ENCODE results near the gene MPO. TPM values are rescaled to one million over a fixed set of nuclear protein-coding genes. Genes with fewer than 3 reads are reported as not detected.

Gene MPO
- total RNA-seq, 1 donor from 2014 or later = 0.35 TPM

DNA sequence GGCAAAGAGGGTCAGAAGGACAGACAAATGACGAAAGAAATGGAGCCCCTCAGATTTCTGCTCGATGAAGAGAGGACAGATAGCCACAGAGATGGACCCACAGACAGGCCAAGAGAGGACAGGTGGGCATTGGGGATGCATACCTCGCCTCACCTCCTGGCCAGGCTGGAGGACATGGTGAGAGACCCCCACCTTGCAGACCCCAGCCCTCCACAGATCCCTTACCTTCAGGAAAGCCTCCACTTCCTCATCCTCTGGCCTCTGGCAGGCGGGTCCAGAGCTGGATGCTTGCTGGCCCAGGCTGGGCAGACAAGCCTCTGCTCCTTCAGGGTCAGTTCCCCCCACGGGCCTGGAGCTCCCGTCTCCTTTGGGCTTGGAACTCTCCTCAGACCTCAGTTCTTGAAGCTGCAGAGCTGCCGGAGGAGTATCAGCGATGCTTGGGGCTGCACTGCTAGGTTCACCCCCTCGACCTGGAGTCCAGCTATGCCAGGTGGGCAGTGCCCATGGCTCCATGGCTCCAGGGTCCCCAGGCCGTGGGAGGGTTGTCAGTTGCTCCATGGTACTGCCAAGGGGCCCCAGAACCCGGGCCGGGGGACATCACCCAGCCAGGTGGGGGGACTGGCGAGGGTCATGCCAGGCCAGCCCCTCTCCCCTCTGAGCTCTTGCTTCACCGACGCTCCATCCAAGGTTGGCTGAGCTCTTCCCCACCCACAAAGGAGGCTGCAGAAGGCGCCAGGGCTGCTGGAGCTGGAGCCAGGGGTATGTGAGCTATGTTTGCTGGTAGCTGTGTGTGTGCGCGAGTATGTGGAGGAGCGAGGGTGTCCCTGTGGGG, 46.8 kb upstream of the MPO start:
- H3K4me3 ChIP-seq = peak overlapping the region; percentile 14
- H3K4me1 ChIP-seq = no peaks in the 10 kb centered on the region
- TF ChIP-seq, protein P1, sequence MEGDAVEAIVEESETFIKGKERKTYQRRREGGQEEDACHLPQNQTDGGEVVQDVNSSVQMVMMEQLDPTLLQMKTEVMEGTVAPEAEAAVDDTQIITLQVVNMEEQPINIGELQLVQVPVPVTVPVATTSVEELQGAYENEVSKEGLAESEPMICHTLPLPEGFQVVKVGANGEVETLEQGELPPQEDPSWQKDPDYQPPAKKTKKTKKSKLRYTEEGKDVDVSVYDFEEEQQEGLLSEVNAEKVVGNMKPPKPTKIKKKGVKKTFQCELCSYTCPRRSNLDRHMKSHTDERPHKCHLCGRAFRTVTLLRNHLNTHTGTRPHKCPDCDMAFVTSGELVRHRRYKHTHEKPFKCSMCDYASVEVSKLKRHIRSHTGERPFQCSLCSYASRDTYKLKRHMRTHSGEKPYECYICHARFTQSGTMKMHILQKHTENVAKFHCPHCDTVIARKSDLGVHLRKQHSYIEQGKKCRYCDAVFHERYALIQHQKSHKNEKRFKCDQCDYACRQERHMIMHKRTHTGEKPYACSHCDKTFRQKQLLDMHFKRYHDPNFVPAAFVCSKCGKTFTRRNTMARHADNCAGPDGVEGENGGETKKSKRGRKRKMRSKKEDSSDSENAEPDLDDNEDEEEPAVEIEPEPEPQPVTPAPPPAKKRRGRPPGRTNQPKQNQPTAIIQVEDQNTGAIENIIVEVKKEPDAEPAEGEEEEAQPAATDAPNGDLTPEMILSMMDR (IDR thresholded peaks at IDR 0.05) = no peak
- no peaks in the 10 kb centered on the region for H3K27me3 ChIP-seq
- ATAC-seq (no peak), DNase-seq (peak; percentile 67)
- H3K9me3 ChIP-seq = no peaks in the 10 kb centered on the region
- no peak overlapping the region for H3K27ac ChIP-seq
- no peaks in the 10 kb centered on the region for H3K36me3 ChIP-seq
- intact Hi-C loops (cut with DNase I) = no loop called here

GRCh38 chr17:58326609-58327362, 46.1 kb upstream of the MPO start:
- intact Hi-C loops (cut with DNase I) = no loop called here
- peak; percentile 46 for DNase-seq
- Histone ChIP-seq H3K4me1 (no peaks in the 10 kb centered on the region), H3K27me3 (no peaks in the 10 kb centered on the region), H3K36me3 (no peaks in the 10 kb centered on the region), H3K4me3 (no peak overlapping the region), H3K9me3 (no peaks in the 10 kb centered on the region), H3K27ac (no peak overlapping the region)
- TF ChIP-seq, protein P1 (IDR thresholded peaks at IDR 0.05) = no peak
- ATAC-seq = no peak

DNA sequence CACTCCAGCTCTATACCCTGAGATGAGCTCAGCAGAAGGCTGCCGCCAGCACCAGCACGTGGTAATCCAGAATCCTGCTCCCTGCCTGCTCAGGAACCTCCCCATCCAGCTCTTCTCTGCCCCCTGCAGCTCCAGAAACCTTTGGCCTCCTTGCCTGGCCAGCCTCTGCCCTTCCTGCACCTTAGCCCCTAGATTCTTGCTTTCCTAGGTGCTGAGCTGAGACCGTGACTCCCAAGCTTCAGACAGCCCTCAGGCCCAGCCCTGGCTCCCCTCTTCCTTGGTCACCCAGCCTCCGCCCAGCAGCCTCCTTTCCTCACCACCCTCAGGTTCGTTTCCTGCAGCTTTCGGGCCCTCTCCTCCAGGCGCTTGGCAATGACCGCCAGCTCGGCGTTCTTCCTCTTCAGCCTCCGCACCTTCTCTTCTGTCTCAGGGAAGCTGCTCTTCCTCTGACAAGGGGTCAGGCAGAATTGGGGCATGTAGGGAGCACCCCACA, 45.3 kb upstream of the MPO start:
- no peaks in the 10 kb centered on the region for H3K4me1 ChIP-seq
- TF ChIP-seq, protein P1 (IDR thresholded peaks at IDR 0.05) = no peak
- H3K4me3 ChIP-seq = no peak overlapping the region
- H3K9me3 ChIP-seq = no peaks in the 10 kb centered on the region
- ATAC-seq (no peak), DNase-seq (peak; percentile 63)
- no peak overlapping the region for H3K27ac ChIP-seq
- intact Hi-C loops (cut with DNase I) = no loop called here
- H3K27me3 ChIP-seq = no peaks in the 10 kb centered on the region
- no peaks in the 10 kb centered on the region for H3K36me3 ChIP-seq

GRCh38 chr17:58325289-58325726, 44.6 kb upstream of the MPO start:
- Histone ChIP-seq H3K36me3 (no peaks in the 10 kb centered on the region), H3K27ac (no peak overlapping the region), H3K9me3 (no peaks in the 10 kb centered on the region), H3K27me3 (no peaks in the 10 kb centered on the region), H3K4me1 (no peaks in the 10 kb centered on the region), H3K4me3 (peak overlapping the region; percentile 71)
- ATAC-seq (no peak), DNase-seq (no peak)
- TF ChIP-seq, protein P1 (IDR thresholded peaks at IDR 0.05) = no peak
- intact Hi-C loops (cut with DNase I) = no loop called here

- DNase-seq (peak; percentile 85), ATAC-seq (peak; percentile 82)
- Histone ChIP-seq H3K9me3 (no peaks in the 10 kb centered on the region), H3K4me1 (no peaks in the 10 kb centered on the region), H3K36me3 (no peaks in the 10 kb centered on the region), H3K27ac (peak overlapping the region; percentile 65), H3K27me3 (no peaks in the 10 kb centered on the region), H3K4me3 (peak overlapping the region; percentile 71)
- TF ChIP-seq, protein P1 (IDR thresholded peaks at IDR 0.05) = no peak
- intact Hi-C loops (cut with DNase I) = no loop called here
Observed at GRCh38 chr17:58324409-58325288, 43.9 kb upstream of the MPO start.
